Measurements from ENCODE around the gene AK2.

Gene AK2

DNA sequence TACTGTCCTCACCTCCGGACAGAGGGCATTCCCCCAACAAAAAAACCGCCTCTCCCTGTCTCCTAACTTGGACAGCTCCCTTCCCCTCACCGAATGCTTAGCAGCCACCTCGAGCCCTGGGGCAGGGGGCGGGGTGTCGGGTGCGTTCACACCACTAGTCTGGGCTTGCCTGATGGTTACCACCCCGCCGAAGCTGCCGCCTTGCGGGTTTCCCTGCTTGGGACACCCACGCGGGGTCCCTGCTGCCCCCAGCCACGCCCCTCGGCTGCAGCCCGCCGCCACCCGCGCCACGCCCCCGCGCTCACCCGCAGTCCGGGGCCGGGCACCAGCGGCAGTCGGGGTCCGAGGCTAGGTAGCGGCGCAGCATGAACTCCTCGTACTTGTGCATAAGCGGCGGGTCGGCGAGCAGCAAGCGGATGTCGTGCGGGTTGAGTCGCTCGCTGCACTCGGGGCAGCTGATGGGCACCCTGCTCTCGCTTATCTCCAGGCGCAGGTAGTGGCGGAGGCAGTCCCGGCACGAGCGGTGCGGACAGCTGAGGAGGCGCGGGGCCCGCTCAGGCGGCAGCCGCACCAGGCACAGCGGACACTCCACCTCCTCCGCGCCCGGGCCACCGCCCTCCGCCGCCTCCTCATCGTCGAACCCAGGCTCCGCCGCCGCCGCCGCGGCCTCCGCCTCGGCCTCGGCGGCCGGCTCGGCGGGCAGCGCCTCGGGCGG is 72.8 kb downstream of the AK2 start:
- H3K4me1 ChIP-seq (ENCODE audit: low read depth, poor library complexity, severe bottlenecking) = peaks cover 29% of the 10 kb centered on the region
- H3K9ac ChIP-seq = peak overlapping the region; percentile 21; the same call in 1 of the 2 replicates
- H3K79me2 ChIP-seq (ENCODE audit: insufficient read depth, low read depth) = peaks cover 34% of the 10 kb centered on the region; the same call in 1 of the 2 replicates
- peak overlapping the region; percentile 81 for H3K4me2 ChIP-seq
- peak overlapping the region; percentile 90 for H3K4me3 ChIP-seq (IDR thresholded peaks at IDR 0.05; ENCODE audit: insufficient read depth, low read depth, low read length)
- no peak overlapping the region for H3K27ac ChIP-seq
- TF ChIP-seq, protein P1, sequence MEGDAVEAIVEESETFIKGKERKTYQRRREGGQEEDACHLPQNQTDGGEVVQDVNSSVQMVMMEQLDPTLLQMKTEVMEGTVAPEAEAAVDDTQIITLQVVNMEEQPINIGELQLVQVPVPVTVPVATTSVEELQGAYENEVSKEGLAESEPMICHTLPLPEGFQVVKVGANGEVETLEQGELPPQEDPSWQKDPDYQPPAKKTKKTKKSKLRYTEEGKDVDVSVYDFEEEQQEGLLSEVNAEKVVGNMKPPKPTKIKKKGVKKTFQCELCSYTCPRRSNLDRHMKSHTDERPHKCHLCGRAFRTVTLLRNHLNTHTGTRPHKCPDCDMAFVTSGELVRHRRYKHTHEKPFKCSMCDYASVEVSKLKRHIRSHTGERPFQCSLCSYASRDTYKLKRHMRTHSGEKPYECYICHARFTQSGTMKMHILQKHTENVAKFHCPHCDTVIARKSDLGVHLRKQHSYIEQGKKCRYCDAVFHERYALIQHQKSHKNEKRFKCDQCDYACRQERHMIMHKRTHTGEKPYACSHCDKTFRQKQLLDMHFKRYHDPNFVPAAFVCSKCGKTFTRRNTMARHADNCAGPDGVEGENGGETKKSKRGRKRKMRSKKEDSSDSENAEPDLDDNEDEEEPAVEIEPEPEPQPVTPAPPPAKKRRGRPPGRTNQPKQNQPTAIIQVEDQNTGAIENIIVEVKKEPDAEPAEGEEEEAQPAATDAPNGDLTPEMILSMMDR (conservative IDR thresholded peaks at IDR 0.05; ENCODE audit: low read depth, low read length) = no peak
- no peaks in the 10 kb centered on the region for H3K36me3 ChIP-seq (ENCODE audit: insufficient read depth)
- peaks cover 9% of the 10 kb centered on the region; the same call in 1 of the 2 replicates for H4K20me1 ChIP-seq (ENCODE audit: insufficient read depth)
- H2AFZ ChIP-seq (ENCODE audit: low read depth) = peak overlapping the region; percentile 33
- no peaks in the 10 kb centered on the region for H3K27me3 ChIP-seq (ENCODE audit: insufficient read depth, low read depth)

DNA sequence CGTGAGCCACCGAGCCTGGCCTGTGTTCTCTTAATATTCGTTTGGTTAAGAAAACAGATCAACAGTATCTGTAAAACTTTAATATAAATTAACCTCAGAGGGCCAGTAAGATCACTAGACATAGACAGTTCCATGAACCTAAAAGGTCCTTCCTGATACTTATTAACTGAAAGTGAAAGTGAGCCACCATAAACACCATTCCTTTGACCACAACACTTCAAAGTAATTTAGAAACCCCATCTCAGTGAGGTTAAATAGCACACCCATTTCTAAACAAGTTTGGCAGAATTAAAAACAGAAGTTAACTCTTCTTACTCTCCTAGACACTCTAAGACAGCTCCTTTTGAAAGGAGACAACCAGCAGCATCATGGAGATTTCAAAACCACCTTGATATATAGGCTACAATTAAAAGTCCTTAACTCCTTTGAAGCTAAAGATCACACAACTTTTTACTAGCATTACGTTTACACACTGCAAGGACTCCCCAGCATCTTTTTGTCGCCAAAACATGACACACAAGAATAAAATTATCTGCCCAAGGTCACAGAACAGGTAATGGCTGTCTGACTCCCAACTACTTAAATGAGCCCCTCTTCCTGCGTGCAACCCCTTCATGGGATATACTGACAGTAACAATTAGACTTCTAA is 74.3 kb downstream of the AK2 start:
- Histone ChIP-seq H3K9ac (no peak overlapping the region), H3K27ac (no peak overlapping the region), H4K20me1 (ENCODE audit: insufficient read depth) (peaks cover 9% of the 10 kb centered on the region; the same call in 1 of the 2 replicates), H3K27me3 (ENCODE audit: insufficient read depth, low read depth) (no peaks in the 10 kb centered on the region), H3K4me3 (IDR thresholded peaks at IDR 0.05; ENCODE audit: insufficient read depth, low read depth, low read length) (no peak overlapping the region), H3K36me3 (ENCODE audit: insufficient read depth) (no peaks in the 10 kb centered on the region), H3K4me2 (peak overlapping the region; percentile 81), H3K4me1 (ENCODE audit: low read depth, poor library complexity, severe bottlenecking) (peaks cover 34% of the 10 kb centered on the region), H2AFZ (ENCODE audit: low read depth) (no peak overlapping the region), H3K79me2 (ENCODE audit: insufficient read depth, low read depth) (peaks cover 35% of the 10 kb centered on the region; the same call in 1 of the 2 replicates)
- TF ChIP-seq, protein P1 (conservative IDR thresholded peaks at IDR 0.05; ENCODE audit: low read depth, low read length) = no peak

DNA sequence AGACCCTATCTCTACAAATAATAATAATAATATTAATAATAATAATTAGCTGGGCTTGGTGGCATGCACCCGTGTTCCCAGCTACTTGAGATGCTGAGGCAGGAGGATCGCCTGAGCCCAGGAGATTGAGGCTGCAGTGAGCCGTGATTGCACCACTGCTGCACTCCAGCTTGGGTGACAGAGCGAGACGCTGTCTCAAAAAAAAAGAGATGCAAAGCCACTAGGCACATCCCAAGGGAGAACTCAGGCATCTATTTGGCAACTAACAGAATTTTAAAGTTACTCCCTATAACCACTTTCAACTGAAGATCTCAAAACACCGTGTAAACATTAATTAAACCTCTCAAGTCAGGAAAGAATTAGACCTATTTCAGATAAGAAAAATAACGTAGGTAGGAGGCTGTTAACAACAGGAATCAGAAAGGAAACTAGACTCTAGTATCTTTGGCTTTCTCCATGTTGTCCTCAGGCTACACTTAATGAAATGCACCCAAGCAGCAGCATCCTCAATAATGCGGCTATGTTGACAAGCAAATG is 75.8 kb downstream of the AK2 start:
- Histone ChIP-seq H3K79me2 (ENCODE audit: insufficient read depth, low read depth) (peaks cover 43% of the 10 kb centered on the region; the same call in 1 of the 2 replicates), H3K4me2 (no peak overlapping the region)
- TF ChIP-seq, protein P1 (conservative IDR thresholded peaks at IDR 0.05; ENCODE audit: low read depth, low read length) = no peak

DNA sequence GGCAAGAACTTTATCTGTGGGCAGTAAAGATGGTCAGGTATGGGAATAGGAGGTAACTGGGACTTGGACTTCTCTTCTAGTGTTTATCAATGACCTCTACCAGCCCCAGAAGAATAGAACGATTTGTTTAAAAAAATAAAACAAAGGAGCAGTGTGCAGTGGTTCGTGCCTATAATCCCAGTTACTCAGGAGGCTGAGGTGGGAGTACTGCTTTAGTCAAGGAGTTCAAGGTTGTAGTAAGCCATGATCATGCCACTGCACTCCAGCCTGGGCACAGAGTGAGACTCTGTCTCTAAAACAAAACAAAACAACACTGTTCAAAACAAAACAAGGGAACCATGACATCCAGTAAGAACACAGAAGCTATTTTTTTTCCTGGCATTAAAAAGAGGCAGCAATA is 76.3 kb downstream of the AK2 start:
- TF ChIP-seq, protein P1 (conservative IDR thresholded peaks at IDR 0.05; ENCODE audit: low read depth, low read length) = no peak
- Histone ChIP-seq H3K4me1 (ENCODE audit: low read depth, poor library complexity, severe bottlenecking) (peaks cover 39% of the 10 kb centered on the region), H3K27ac (no peak overlapping the region), H3K27me3 (ENCODE audit: insufficient read depth, low read depth) (no peaks in the 10 kb centered on the region), H3K36me3 (ENCODE audit: insufficient read depth) (no peaks in the 10 kb centered on the region), H3K79me2 (ENCODE audit: insufficient read depth, low read depth) (peaks cover 43% of the 10 kb centered on the region; the same call in 1 of the 2 replicates), H3K9ac (no peak overlapping the region), H3K4me3 (IDR thresholded peaks at IDR 0.05; ENCODE audit: insufficient read depth, low read depth, low read length) (no peak overlapping the region), H4K20me1 (ENCODE audit: insufficient read depth) (peaks cover 9% of the 10 kb centered on the region; the same call in 1 of the 2 replicates), H3K4me2 (no peak overlapping the region), H2AFZ (ENCODE audit: low read depth) (no peak overlapping the region)

More for the DNA sequence above, 75.8 kb downstream of the AK2 start:
- Histone ChIP-seq H3K9ac (no peak overlapping the region), H2AFZ (ENCODE audit: low read depth) (no peak overlapping the region), H3K27ac (no peak overlapping the region), H3K36me3 (ENCODE audit: insufficient read depth) (no peaks in the 10 kb centered on the region), H4K20me1 (ENCODE audit: insufficient read depth) (peaks cover 9% of the 10 kb centered on the region; the same call in 1 of the 2 replicates), H3K4me3 (IDR thresholded peaks at IDR 0.05; ENCODE audit: insufficient read depth, low read depth, low read length) (no peak overlapping the region), H3K4me1 (ENCODE audit: low read depth, poor library complexity, severe bottlenecking) (peaks cover 41% of the 10 kb centered on the region), H3K27me3 (ENCODE audit: insufficient read depth, low read depth) (no peaks in the 10 kb centered on the region)
